DMS114 treated with DMSO at 0.1 percent for 48 hours (cell line): ENCODE results near the gene TMEM108.

Experiments used
- DNase-seq: peaks from one replicate; lab custom pipeline; 2025; ENCODE audit not compliant: unreplicated experiment; lab: John Stamatoyannopoulos, UW

TMEM108 gene

GRCh38 chr3:133328373-133328772, 290.2 kb downstream of the TMEM108 start:
- no peak for DNase-seq

DNA sequence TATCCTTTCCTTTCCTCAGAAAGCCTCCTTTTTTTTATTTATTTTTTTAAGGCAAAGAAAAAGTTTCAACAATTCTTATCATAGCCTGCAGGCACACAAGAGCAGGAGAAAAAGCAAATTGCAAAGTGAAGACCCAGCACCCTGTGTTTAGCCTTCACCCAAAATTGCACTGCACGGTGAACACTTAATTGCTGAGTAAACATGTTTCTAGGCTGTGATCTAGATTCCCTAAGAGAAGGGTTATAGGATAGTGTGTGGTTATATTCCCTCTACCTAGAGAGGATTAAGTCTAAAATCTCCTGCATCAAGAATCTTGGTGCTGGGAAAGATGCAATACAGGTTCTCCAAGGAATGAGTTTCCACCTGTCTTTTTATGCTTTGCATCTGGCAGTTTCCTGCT, 291.4 kb downstream of the TMEM108 start:
- DNase-seq = no peak

GRCh38 chr3:133330065-133330464, 291.9 kb downstream of the TMEM108 start:
- DNase-seq = no peak

- no peak for DNase-seq
Observed at GRCh38 chr3:133330522-133330921, 292.3 kb downstream of the TMEM108 start.

- no peak for DNase-seq
Observed at GRCh38 chr3:133354721-133355120, 316.5 kb downstream of the TMEM108 start.

GRCh38 chr3:133360476-133360875, 322.3 kb downstream of the TMEM108 start:
- no peak for DNase-seq

GRCh38 chr3:133361011-133361410, 322.8 kb downstream of the TMEM108 start:
- DNase-seq = no peak

DNA sequence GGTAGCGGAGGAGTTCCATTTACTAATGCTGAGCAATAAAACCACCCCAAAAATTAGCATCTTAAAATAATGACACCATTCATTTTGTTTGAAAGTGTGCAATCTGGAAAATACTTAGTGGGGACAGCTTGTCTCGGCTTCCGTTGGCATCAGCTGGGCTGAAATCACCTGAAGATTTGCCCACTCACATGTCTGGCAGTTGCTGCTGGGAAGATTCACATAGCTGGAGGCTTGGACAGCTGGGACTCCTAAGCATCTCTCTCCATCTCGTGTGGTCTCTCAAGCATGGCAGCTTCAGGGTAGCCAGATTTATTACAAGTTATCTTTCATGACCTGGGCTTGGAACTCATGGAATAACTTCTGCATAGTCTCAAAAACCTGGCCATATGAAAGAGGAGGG, 323.2 kb downstream of the TMEM108 start:
- no peak for DNase-seq

- no peak for DNase-seq
Observed at GRCh38 chr3:133362539-133362938, 324.3 kb downstream of the TMEM108 start.

- DNase-seq = no peak
Observed at GRCh38 chr3:133364704-133365103, 326.5 kb downstream of the TMEM108 start.

- DNase-seq = no peak
Observed at GRCh38 chr3:133366921-133367320, 328.7 kb downstream of the TMEM108 start.

GRCh38 chr3:133367403-133367802, 329.2 kb downstream of the TMEM108 start:
- DNase-seq = no peak

DNA sequence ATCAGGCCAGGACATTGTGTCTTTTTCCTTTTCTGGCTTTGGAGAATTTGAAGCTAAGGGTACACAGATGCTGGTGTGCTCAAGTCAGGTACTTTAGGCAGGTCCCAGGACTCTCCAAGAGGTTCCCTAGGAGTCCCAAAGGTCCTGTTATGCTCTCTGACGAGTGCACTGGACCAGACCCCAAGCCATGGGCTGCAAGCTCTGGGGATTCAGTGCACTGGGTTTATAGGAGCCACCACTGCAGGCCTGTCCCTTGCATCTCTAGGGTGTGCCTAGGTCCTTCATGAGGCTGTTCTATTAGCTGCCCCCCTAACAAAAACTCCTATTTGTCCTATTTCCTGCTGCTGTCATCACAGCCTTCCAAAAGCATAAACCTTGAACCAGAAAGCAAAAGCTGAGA, 329.8 kb downstream of the TMEM108 start:
- no peak for DNase-seq

DNA sequence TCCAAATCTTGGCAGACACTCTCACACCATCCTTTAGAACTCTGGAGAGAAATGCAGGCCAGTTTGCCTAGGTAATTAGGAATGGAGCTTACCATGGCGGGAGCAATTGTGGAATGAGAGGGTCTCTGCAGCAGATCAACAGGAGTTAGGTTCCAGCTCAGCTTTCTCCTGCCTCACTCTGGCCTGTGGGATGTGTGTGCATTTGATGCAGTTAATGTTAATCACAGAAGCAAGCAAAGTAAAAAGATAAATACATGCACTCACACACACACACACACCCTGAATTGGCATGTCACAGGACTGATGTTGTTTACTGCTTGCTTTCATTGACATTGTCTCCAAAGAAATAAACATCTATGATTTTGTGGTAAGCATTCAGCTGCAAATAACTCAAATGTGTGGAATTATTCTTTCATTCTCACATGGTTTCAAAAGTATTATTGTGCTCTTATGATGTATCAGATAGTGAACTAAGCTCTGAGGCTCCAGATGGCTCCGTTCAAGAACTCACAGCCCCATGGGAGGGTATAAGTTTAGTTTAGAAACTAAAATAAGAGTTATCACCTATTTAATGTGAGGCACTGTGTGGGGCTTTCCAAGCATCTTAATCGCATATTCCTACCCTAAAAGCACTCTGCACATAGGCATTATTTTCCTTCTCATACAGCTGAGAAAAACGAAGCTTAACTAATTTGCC, 330.3 kb downstream of the TMEM108 start:
- DNase-seq = no peak

DNA sequence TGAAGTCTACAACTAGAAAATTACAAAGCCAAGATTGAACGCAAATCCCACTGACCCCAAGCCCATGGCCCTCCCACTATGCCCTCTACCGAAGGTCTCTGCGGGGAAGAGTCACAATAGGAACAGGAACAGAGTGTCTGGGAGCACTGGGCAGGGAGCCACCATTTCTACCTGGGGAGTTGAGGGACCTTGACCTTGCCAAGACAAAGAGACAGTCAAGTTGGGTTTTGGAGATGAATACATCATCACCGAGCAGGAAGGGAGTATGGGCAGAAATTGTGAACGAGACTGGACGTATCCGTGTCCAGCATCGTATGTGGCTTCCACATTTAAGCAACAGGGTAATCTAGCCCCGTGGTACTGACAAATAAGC, 330.9 kb downstream of the TMEM108 start:
- DNase-seq = no peak

DNA sequence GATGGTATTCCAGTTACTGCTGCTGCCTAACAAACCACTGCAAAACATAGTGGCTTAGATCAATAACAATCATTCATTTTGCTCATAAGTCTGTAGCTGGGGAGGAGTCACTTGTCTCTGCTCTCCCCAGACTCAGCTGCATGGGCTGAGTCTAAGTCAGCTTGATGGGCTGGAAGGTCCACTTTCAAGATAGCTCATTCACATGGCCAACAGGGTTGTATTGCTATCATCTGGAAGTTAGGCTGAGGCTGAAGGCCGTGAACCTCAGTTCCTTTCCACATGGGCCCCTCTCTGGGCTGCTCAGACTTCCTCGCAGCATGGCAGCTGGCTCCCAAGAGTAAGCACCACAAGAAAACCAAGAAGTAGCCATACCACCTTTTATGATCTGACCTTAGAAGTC, 333.0 kb downstream of the TMEM108 start:
- DNase-seq = no peak

DNA sequence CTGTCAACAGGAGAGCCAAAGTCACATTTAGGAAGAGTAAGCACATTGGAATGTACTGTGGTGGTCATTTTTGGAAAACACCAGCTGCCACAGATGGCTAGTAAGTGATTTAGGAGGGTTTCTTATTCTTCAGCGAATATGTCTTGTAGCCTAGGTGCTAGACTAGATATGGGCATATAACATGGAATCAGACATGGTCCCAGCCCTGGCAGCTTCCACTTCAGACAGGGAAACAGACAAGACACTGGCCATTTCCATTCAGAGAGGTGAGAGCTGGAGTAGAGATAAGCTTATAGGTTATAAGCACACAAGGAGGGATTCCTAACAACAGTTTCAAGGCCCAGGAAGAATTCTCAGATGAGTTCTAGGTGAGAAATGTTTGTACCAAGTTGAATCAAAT, 333.5 kb downstream of the TMEM108 start:
- DNase-seq = no peak

DNA sequence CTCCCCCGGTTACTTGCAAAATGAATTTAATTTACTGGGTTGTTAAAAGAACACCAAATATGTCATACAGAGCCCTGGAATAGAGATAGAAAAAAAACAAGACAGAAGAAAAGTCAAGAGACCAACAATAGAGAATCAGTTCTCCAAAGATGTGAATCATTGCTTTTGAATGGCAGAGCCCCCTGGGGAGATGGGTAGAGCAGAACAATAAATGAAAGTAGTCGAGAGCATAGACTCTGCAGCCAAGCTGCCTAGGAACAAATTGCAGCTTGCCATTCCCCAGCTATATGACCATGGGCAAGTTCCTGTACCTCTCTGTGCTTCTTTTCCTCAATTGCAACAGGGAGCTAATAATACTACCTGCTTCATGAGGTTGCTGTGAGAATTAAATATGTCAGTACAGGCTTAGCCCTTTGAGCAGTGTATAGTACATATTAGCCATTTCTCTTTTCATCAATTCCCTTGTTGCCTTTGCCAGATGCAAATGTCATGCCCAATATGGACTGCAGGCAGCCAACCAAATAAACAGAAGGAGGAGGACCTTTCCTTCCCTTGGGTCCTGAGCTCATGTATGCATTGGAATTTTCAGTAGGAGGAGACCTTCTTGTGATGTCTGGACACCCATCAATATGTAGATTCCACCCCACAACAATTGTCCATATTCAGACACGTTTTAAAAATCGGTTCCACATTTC, 336.7 kb downstream of the TMEM108 start:
- DNase-seq = no peak

GRCh38 chr3:133375403-133375745, 337.2 kb downstream of the TMEM108 start:
- no peak for DNase-seq

GRCh38 chr3:133376810-133377209, 338.6 kb downstream of the TMEM108 start:
- no peak for DNase-seq

DNA sequence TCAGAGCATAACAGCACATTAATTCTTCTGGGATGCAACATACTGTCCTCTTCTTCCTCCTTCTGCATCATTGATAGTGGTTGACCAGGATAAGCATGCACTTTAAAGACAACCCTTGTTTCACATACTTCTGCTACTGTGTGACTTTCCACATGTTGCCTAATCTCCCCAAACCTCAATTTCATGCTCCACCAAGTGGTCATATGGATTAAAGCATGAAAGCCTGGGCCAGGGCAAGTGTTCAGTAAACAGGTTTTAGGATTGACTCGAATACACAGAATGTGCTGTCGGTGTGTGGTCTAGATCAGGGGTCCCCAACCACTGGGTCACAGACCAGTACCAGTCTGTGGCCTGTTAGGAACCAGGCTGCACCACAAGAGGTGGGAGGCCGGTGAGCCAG, 339.2 kb downstream of the TMEM108 start:
- peak; percentile 8 for DNase-seq

DNA sequence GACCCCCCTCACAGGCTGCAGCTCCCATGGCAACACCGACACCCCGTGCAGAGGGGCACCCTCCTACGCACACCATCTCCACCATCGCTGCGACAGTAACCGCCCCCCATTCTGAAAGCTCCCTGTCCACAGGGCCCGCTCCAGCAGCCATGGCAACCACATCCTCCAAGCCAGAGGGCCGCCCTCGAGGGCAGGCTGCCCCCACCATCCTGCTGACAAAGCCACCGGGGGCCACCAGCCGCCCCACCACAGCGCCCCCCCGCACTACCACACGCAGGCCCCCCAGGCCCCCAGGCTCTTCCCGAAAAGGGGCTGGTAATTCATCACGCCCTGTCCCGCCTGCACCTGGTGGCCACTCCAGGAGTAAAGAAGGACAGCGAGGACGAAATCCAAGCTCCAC, 341.7 kb downstream of the TMEM108 start:
- DNase-seq = no peak
